Measurements from ENCODE around the gene LRP2. TPM values are rescaled to one million over a fixed set of nuclear protein-coding genes. Genes with fewer than 3 reads are reported as not detected.

Gene LRP2
- polyA plus RNA-seq, 1 donor (not counting 4 experiments of a cell fraction or from before 2014, with no cell fraction given) = not detected

DNA sequence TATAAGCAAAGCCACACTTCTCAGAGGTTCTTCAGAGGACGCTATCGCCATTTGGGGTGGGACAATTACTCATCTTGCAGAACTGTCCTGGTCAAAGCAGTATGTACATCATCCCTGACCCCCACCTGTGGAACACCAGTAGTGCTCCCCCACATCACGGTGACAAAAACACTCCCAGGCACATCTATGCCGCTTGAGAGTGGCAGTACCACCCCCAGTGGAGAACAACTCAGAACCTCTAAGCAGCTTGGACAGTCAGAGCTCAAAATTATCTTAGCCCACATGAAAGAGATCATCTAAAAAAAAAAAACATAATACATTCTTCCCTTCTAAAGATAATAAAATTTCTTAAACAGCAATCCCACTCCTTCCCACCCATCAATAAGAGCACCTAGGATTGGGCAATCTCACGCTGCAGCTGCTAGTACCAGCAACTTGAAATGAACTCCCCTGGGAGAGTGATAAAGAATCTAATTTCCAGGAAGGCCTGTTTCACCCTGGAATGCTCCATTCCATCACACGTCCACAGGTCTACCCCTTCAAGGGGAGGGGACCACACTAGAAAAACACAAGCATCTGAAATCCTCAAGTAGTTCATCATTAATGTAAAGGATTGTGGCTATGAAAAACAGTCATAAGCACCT, 31.7 kb downstream of the LRP2 start:
- no peaks in the 10 kb centered on the region for H3K36me3 ChIP-seq (ENCODE audit: control insufficient read depth in 2 of 2, extremely low read depth in 1 of 2, insufficient read depth in 2 of 2, low read length in 2 of 2)
- H3K4me1 ChIP-seq (ENCODE audit: control insufficient read depth, extremely low read depth, insufficient read depth, low read length) = no peaks in the 10 kb centered on the region
- H2AFZ ChIP-seq (ENCODE audit: control insufficient read depth, low read length) = no peak overlapping the region
- no peaks in the 10 kb centered on the region for H3K9me1 ChIP-seq (ENCODE audit: control insufficient read depth, extremely low read depth, insufficient read depth, low read length)
- dilution Hi-C loops (cut with MboI; ENCODE audit: extremely low pct_ligation_motif_present, low sequenced_read_pairs) = no loop called here
- H3K27ac ChIP-seq (ENCODE audit: control insufficient read depth, insufficient read depth, low read length) = no peak overlapping the region
- no peaks in the 10 kb centered on the region for H3K79me2 ChIP-seq (ENCODE audit: control insufficient read depth, insufficient read depth, low read length)
- H3K4me3 ChIP-seq (ENCODE audit: control insufficient read depth in 2 of 3, extremely low read depth in 1 of 3, insufficient read depth in 2 of 3, low read depth in 1 of 3, low read length in 3 of 3) = no peak overlapping the region
- H3K9me3 ChIP-seq (ENCODE audit: control insufficient read depth, low read depth, low read length) = no peaks in the 10 kb centered on the region
- DNase-seq (ENCODE audit: low read depth, low spot score) (no peak), FAIRE-seq (no peak)
- TF ChIP-seq, protein P1, sequence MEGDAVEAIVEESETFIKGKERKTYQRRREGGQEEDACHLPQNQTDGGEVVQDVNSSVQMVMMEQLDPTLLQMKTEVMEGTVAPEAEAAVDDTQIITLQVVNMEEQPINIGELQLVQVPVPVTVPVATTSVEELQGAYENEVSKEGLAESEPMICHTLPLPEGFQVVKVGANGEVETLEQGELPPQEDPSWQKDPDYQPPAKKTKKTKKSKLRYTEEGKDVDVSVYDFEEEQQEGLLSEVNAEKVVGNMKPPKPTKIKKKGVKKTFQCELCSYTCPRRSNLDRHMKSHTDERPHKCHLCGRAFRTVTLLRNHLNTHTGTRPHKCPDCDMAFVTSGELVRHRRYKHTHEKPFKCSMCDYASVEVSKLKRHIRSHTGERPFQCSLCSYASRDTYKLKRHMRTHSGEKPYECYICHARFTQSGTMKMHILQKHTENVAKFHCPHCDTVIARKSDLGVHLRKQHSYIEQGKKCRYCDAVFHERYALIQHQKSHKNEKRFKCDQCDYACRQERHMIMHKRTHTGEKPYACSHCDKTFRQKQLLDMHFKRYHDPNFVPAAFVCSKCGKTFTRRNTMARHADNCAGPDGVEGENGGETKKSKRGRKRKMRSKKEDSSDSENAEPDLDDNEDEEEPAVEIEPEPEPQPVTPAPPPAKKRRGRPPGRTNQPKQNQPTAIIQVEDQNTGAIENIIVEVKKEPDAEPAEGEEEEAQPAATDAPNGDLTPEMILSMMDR (optimal IDR thresholded peaks at IDR 0.05 in 1 of 3, IDR thresholded peaks at IDR 0.05 in 1 of 3, conservative IDR thresholded peaks at IDR 0.05 in 1 of 3; ENCODE audit: extremely low read depth in 1 of 3, insufficient read depth in 2 of 3, low read length in 3 of 3) = no peak
- no peak for TF ChIP-seq EZH2 (IDR thresholded peaks at IDR 0.05; ENCODE audit: low read length)
- no peaks in the 10 kb centered on the region for H4K20me1 ChIP-seq (ENCODE audit: control insufficient read depth, extremely low read depth, insufficient read depth, low read length)
- H3K9ac ChIP-seq (ENCODE audit: control insufficient read depth, extremely low read depth, insufficient read depth, low read length) = no peak overlapping the region
- no peak overlapping the region for H3K4me2 ChIP-seq (ENCODE audit: control insufficient read depth, extremely low read depth, insufficient read depth, low read depth, low read length)
- peaks cover 4% of the 10 kb centered on the region for H3K27me3 ChIP-seq (ENCODE audit: control insufficient read depth, extremely low read depth, insufficient read depth, low read length)

DNA sequence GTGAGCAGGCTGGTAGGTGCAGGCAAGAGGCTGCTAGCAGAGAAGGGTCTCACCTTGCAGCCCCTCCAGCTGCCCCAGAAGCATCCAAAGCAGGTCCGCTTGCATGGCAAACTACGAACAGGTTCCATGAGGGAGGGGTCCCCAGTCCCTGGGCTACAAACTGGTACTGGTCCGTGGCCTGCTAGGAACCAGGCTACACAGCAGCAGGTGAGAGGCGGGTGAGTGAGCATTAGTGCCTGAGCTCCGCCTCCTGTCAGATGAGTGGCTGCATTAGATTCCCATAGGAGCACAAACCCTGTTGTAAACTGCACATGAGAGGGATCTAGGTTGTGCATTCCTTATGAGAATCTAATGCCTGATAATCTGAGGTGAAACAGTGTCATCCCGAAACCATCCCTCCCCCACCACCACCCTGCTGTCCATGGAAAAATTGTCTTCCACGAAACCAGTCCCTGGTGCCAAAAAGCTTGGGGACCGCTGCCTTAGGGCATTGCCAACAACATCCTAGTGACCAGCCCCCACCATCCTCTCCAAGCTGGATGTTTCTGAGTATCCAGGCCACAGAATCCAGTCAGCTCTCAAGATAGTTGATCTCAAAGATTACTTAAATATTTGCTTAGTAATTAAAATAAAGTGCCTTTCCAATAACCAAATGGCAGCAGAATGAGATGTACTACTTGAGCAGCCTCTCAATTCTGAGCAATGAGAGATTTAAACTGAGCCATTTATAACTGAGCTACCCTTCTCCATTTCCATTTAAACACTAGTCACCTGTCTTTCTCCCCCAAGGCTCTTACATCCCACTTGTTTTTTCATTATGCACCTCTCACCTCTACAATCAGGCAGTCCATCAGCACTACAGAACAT, 32.4 kb downstream of the LRP2 start:
- dilution Hi-C loops (cut with MboI; ENCODE audit: extremely low pct_ligation_motif_present, low sequenced_read_pairs) = no loop called here
- H3K4me1 ChIP-seq (ENCODE audit: control insufficient read depth, extremely low read depth, insufficient read depth, low read length) = no peaks in the 10 kb centered on the region
- no peaks in the 10 kb centered on the region for H3K9me3 ChIP-seq (ENCODE audit: control insufficient read depth, low read depth, low read length)
- H3K9me1 ChIP-seq (ENCODE audit: control insufficient read depth, extremely low read depth, insufficient read depth, low read length) = no peaks in the 10 kb centered on the region
- DNase-seq (ENCODE audit: low read depth, low spot score) (no peak), FAIRE-seq (no peak)
- no peaks in the 10 kb centered on the region for H3K79me2 ChIP-seq (ENCODE audit: control insufficient read depth, insufficient read depth, low read length)
- no peaks in the 10 kb centered on the region for H4K20me1 ChIP-seq (ENCODE audit: control insufficient read depth, extremely low read depth, insufficient read depth, low read length)
- H3K4me2 ChIP-seq (ENCODE audit: control insufficient read depth, extremely low read depth, insufficient read depth, low read depth, low read length) = no peak overlapping the region
- H3K4me3 ChIP-seq (ENCODE audit: control insufficient read depth in 2 of 3, extremely low read depth in 1 of 3, insufficient read depth in 2 of 3, low read depth in 1 of 3, low read length in 3 of 3) = no peak overlapping the region
- H3K9ac ChIP-seq (ENCODE audit: control insufficient read depth, extremely low read depth, insufficient read depth, low read length) = no peak overlapping the region
- H3K27me3 ChIP-seq (ENCODE audit: control insufficient read depth, extremely low read depth, insufficient read depth, low read length) = peaks cover 4% of the 10 kb centered on the region
- no peak for TF ChIP-seq EZH2 (IDR thresholded peaks at IDR 0.05; ENCODE audit: low read length)
- H3K27ac ChIP-seq (ENCODE audit: control insufficient read depth, insufficient read depth, low read length) = no peak overlapping the region
- no peaks in the 10 kb centered on the region for H3K36me3 ChIP-seq (ENCODE audit: control insufficient read depth in 2 of 2, extremely low read depth in 1 of 2, insufficient read depth in 2 of 2, low read length in 2 of 2)
- no peak overlapping the region for H2AFZ ChIP-seq (ENCODE audit: control insufficient read depth, low read length)

All from keratinocyte (primary cell).